ENCODE data around the gene DENND2A. TPM values are rescaled to one million over a fixed set of nuclear protein-coding genes. Genes with fewer than 3 reads are reported as not detected.

The DENND2A gene
- total and polyA plus RNA-seq, 2 experiments from 2014 or later = 6.7 to 8.4 TPM

DNA sequence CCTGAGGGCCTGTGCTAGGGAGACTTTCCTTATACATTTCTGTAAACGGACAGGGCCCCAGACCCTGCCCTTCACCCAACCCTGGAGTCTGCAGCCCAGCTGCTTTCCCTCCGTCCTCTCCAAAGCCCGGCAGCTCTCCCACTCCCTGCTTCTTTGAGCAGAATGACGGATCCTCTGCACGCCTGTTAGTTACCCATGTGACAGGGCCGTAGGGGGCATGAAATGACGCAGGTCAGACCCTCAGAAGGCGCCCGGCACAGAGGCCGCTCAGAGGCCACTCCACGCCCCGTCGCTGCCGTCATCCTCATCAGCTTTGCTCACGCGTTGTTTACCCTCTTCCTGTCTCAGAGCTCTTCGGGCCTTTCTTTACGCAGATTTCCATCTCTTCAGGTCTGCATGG lies 101.2 kb downstream of the DENND2A start:
- no peak overlapping the region for H3K4me2 ChIP-seq
- H3K9me2 ChIP-seq (replicated peaks; ENCODE audit: insufficient read depth) = no peaks in the 10 kb centered on the region
- no peak overlapping the region for H3K27ac ChIP-seq
- no peaks in the 10 kb centered on the region for H3K36me3 ChIP-seq (replicated peaks; ENCODE audit: insufficient read depth, low read depth)
- H2AFZ ChIP-seq = no peak overlapping the region
- TF ChIP-seq EZH2 (IDR thresholded peaks at IDR 0.05; ENCODE audit: borderline replicate concordance) = no peak
- TF ChIP-seq EZH2phosphoT487 (IDR thresholded peaks at IDR 0.05; ENCODE audit: low read depth, severe bottlenecking, unreplicated experiment) = no peak
- no peak for TF ChIP-seq CTCF (IDR thresholded peaks at IDR 0.05; ENCODE audit: poor library complexity)
- H3K27me3 ChIP-seq = no peaks in the 10 kb centered on the region
- peaks cover 20% of the 10 kb centered on the region for H3K4me1 ChIP-seq (ENCODE audit: insufficient read depth)
- no peaks in the 10 kb centered on the region for H3K9me3 ChIP-seq (ENCODE audit: low read depth)
- H3K79me2 ChIP-seq = no peaks in the 10 kb centered on the region
- no peaks in the 10 kb centered on the region for H4K20me1 ChIP-seq (ENCODE audit: insufficient read depth, poor library complexity, severe bottlenecking)
- WGBS (ENCODE audit: low lambda C conversion rate, missing lambda C conversion rate) = 92% methylated on average over 18 of the region's 18 CpGs
- no peak for DNase-seq (ENCODE audit: low spot score)
- H3K4me3 ChIP-seq = no peak overlapping the region

DNA sequence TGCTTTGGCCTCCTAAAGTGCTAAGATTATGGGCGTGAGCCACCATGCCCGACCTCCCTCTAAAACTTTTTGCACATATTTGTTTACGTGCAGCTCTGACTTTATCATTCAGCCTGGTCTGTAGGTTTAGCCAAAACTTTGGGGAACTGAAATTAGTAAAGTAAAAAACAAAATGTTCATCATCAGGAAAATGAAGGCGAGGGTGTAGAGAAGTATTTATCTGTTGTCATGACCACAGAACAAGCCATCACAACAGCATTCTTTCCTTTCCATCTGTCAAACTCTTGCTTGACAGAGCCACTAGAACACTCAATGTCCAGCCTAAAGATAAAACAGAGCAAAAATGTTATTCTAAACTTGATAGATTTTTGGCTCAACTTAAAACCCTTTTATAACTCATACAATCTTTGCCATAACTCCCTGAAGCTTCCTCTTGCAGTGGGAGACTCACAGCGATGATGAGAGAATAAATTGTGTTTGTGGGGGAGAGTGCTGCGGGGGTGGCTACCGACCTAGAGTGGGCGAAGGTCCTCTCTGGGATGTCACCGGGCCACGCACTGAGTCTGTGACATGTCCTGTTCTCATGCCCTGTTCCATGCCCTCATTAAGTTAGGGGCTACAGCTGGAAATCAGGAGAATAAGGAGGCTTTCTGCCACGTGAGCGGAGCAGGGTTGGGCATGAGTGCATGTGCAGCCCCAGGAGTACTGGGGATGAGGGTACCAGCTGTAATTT lies 102.7 kb downstream of the DENND2A start:
- Histone ChIP-seq H4K20me1 (ENCODE audit: insufficient read depth, poor library complexity, severe bottlenecking) (no peaks in the 10 kb centered on the region), H3K27me3 (no peaks in the 10 kb centered on the region), H3K27ac (no peak overlapping the region), H3K4me3 (no peak overlapping the region), H3K9me3 (ENCODE audit: low read depth) (no peaks in the 10 kb centered on the region), H3K4me2 (no peak overlapping the region), H3K9me2 (replicated peaks; ENCODE audit: insufficient read depth) (no peaks in the 10 kb centered on the region), H2AFZ (no peak overlapping the region), H3K4me1 (ENCODE audit: insufficient read depth) (peaks cover 20% of the 10 kb centered on the region), H3K36me3 (replicated peaks; ENCODE audit: insufficient read depth, low read depth) (no peaks in the 10 kb centered on the region), H3K79me2 (no peaks in the 10 kb centered on the region)
- DNase-seq (ENCODE audit: low spot score) = no peak
- WGBS (ENCODE audit: low lambda C conversion rate, missing lambda C conversion rate) = 96% methylated on average over 12 of the region's 12 CpGs
- TF ChIP-seq EZH2 (IDR thresholded peaks at IDR 0.05; ENCODE audit: borderline replicate concordance) (no peak), CTCF (IDR thresholded peaks at IDR 0.05; ENCODE audit: poor library complexity) (no peak)

- Histone ChIP-seq H3K4me3 (no peak overlapping the region), H3K9me2 (replicated peaks; ENCODE audit: insufficient read depth) (no peaks in the 10 kb centered on the region), H2AFZ (no peak overlapping the region), H3K27ac (no peak overlapping the region), H3K27me3 (no peaks in the 10 kb centered on the region), H3K79me2 (no peaks in the 10 kb centered on the region), H3K36me3 (replicated peaks; ENCODE audit: insufficient read depth, low read depth) (no peaks in the 10 kb centered on the region), H3K4me2 (no peak overlapping the region), H3K9me3 (ENCODE audit: low read depth) (no peaks in the 10 kb centered on the region), H3K4me1 (ENCODE audit: insufficient read depth) (no peaks in the 10 kb centered on the region), H4K20me1 (ENCODE audit: insufficient read depth, poor library complexity, severe bottlenecking) (no peaks in the 10 kb centered on the region)
- WGBS (ENCODE audit: low lambda C conversion rate, missing lambda C conversion rate) = 80% methylated on average over 3 of the region's 3 CpGs
- DNase-seq (ENCODE audit: low spot score) = no peak
- TF ChIP-seq EZH2phosphoT487 (IDR thresholded peaks at IDR 0.05; ENCODE audit: low read depth, severe bottlenecking, unreplicated experiment) (no peak), EZH2 (IDR thresholded peaks at IDR 0.05; ENCODE audit: borderline replicate concordance) (no peak), CTCF (IDR thresholded peaks at IDR 0.05; ENCODE audit: poor library complexity) (no peak)
Measured at GRCh38 chr7:140534743-140535142, 105.9 kb downstream of the DENND2A start.

All from hepatocyte (in vitro differentiated cells).